SU-DHL-6 (cell line): Measurements from ENCODE around the gene C1QTNF8.

ENCODE experiments used
- EZH2phosphoT487 ChIP-seq: fragments of 200-600 bp; sonication (generic), shearing (Covaris generic); conservative IDR thresholded peaks from 2 replicates; pipeline ENCODE4 v1.6.1; 2018; ENCODE audit warnings: mild to moderate bottlenecking, antibody characterized with exemption, low read length, moderate library complexity, mixed read lengths
- TF ChIP-seq, protein P1 (sequence below): fragments of 200-600 bp; sonication (generic); IDR thresholded peaks from one replicate; pipeline ENCODE4 v1.5.1; 2017; ENCODE audit warnings: antibody characterized with exemption, mild to moderate bottlenecking, low read length, moderate library complexity; ENCODE audit not compliant: insufficient read depth, poor library complexity, severe bottlenecking

DNA sequence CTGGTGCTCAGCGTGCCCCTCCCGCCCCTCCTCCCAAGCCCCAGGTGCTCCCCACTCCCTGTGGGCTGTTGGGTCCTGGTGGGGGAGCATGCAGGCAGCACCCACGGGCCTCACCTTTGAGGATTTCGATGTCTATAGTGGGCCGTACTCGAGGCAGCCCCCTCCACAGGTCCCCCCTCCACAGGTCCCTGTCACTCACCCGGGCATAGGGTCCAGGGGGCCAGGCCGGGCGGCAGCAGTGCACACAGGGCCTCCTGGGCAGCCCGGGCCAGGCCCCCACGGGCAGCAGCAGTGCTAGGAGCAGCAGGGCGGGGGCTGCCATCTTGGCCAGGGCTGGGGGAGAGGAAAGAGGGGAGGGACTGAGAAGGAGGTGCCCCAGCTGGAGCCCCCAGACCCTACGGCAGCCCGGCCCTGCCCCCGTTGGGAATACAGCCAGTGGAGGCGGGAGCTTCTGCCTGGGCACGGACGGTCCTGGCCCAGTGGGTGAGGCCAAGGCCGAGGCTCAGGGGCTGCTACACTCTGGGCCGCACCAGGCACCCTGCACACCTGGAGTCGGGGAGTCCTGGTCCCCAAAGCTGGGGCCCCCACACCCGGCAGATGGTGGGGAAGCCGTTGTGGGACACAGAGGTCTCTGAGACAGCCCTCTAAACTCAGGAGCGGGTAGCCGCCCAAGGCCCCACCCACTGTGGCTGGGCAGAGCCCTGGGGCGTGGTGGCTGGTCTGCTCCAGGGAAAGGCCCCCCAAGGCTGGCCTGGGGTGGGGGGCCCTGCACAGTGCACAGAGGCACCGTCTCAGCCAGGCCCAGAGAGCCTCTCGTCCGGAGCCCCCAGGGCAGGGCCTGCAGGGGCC is 1.2 kb downstream of the C1QTNF8 start:
- TF ChIP-seq, protein P1, sequence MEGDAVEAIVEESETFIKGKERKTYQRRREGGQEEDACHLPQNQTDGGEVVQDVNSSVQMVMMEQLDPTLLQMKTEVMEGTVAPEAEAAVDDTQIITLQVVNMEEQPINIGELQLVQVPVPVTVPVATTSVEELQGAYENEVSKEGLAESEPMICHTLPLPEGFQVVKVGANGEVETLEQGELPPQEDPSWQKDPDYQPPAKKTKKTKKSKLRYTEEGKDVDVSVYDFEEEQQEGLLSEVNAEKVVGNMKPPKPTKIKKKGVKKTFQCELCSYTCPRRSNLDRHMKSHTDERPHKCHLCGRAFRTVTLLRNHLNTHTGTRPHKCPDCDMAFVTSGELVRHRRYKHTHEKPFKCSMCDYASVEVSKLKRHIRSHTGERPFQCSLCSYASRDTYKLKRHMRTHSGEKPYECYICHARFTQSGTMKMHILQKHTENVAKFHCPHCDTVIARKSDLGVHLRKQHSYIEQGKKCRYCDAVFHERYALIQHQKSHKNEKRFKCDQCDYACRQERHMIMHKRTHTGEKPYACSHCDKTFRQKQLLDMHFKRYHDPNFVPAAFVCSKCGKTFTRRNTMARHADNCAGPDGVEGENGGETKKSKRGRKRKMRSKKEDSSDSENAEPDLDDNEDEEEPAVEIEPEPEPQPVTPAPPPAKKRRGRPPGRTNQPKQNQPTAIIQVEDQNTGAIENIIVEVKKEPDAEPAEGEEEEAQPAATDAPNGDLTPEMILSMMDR = no peak
- TF ChIP-seq EZH2phosphoT487 = no peak
